PC-3 (cell line): Measurements from ENCODE around the gene HOXD10. TPM values are rescaled to one million over a fixed set of nuclear protein-coding genes. Genes with fewer than 3 reads are reported as not detected.

Experiments used
- ATAC-seq: fragments of 200-7000 bp; cut with Tn5 transposase; 2 replicates; pipeline ENCODE4 v1.9.1; 2020; ENCODE audit warnings: mild to moderate bottlenecking, moderate library complexity
- BruUV-seq: library from RNA; stranded (reverse); fragments of 400-500 nt; replicated peaks from 2 replicates; lab custom pipeline; 2021; lab: Mats Ljungman, UMichigan
- CTCF ChIA-PET: fragments of 300-600 bp; sonication (Branson Sonifier 250); formaldehyde crosslinking; loops from one replicate; lab custom pipeline; 2022; ENCODE audit warnings: antibody characterized with exemption; lab: Charles Lee
- POLR2A ChIA-PET: fragments of 300-600 bp; sonication (Branson Sonifier 250); formaldehyde crosslinking; loops from one replicate; lab custom pipeline; 2022; ENCODE audit warnings: antibody characterized with exemption; ENCODE audit not compliant: unreplicated experiment; lab: Charles Lee
- DNase-seq: peaks from one replicate; pipeline ENCODE4 v3.0.0-alpha.2; 2015
- H2AFZ ChIP-seq: fragments of 300-600 bp; sonication (generic); 2 replicates; pipeline ENCODE4 v1.6.0; 2016; ENCODE audit warnings: antibody characterized with exemption, low read length
- H3F3A ChIP-seq: fragments of 300-600 bp; sonication (generic); one replicate; pipeline ENCODE4 v1.6.0; 2017; ENCODE audit warnings: antibody characterized with exemption, low read length, control low read depth, mild to moderate bottlenecking; ENCODE audit not compliant: unreplicated experiment
- H3K27ac ChIP-seq: fragments of 300-600 bp; sonication (generic); 2 replicates; pipeline ENCODE4 v1.5.1; 2016; ENCODE audit warnings: mild to moderate bottlenecking, low read length
- H3K27me3 ChIP-seq: fragments of 300-600 bp; sonication (generic); 2 replicates; pipeline ENCODE4 v1.6.1; 2016; ENCODE audit warnings: low read length, mixed read lengths
- H3K36me3 ChIP-seq: fragments of 300-600 bp; sonication (generic); 2 replicates; pipeline ENCODE4 v1.6.1; 2016; ENCODE audit warnings: low read depth, mixed run types, low read length, mixed read lengths
- H3K4me1 ChIP-seq: fragments of 300-600 bp; sonication (generic); 2 replicates; pipeline ENCODE4 v1.5.1; 2016; ENCODE audit warnings: low read length; ENCODE audit not compliant: insufficient read depth
- H3K4me2 ChIP-seq: fragments of 300-600 bp; sonication (generic); 2 replicates; pipeline ENCODE4 v1.6.0; 2016; ENCODE audit warnings: low read length
- H3K4me3 ChIP-seq: fragments of 300-600 bp; sonication (generic); 2 replicates; pipeline ENCODE4 v1.5.1; 2016; ENCODE audit warnings: mild to moderate bottlenecking, low read length, mixed read lengths
- H3K79me2 ChIP-seq: fragments of 300-600 bp; sonication (generic); 2 replicates; pipeline ENCODE4 v1.6.1; 2017; ENCODE audit warnings: low read length, mixed read lengths
- H3K9ac ChIP-seq: fragments of 300-600 bp; sonication (generic); 2 replicates; pipeline ENCODE4 v1.6.0; 2016; ENCODE audit warnings: mild to moderate bottlenecking, low read length
- H3K9me2 ChIP-seq: fragments of 300-600 bp; sonication (generic); replicated peaks from 2 replicates; pipeline ENCODE4 v1.6.1; 2016; ENCODE audit warnings: mixed run types, low read length, mixed read lengths
- H3K9me3 ChIP-seq: fragments of 300-600 bp; sonication (generic); 2 replicates; pipeline ENCODE4 v1.6.1; 2016; ENCODE audit warnings: low read length, mixed read lengths
- H4K20me1 ChIP-seq: fragments of 300-600 bp; sonication (generic); 2 replicates; pipeline ENCODE4 v1.6.1; 2016; ENCODE audit warnings: low read length, mixed read lengths
- EZH2 ChIP-seq: fragments of 300-600 bp; sonication (generic); IDR thresholded peaks from one replicate; pipeline ENCODE4 v1.6.1; 2017; ENCODE audit warnings: antibody characterized with exemption, mild to moderate bottlenecking, low read length; ENCODE audit not compliant: unreplicated experiment
- EZH2phosphoT487 ChIP-seq: fragments of 300-600 bp; sonication (generic); IDR thresholded peaks from 2 replicates; pipeline ENCODE4 v1.6.1; 2018; ENCODE audit warnings: mild to moderate bottlenecking, antibody characterized with exemption, low read length, borderline replicate concordance
- intact Hi-C: fragments of 100-400 bp; cut with micrococcal nuclease; formaldehyde crosslinking; loops from 2 replicates; pipeline ENCODE4 v1.9.0; 2023
- total RNA-seq: library from RNA; depleted of rRNA; stranded (reverse); fragments of >200 nt; gene quantifications from 2 replicates; pipeline ENCODE4 v1.2.3, GENCODE V29; 2014
- TF ChIP-seq, protein P1 (sequence below): fragments of 300-600 bp; sonication (generic); conservative IDR thresholded peaks from 2 replicates; pipeline ENCODE4 v1.5.1; 2017; ENCODE audit warnings: antibody characterized with exemption, low read depth, mild to moderate bottlenecking, low read length

Gene HOXD10
- total RNA-seq, 1 experiment from 2014 or later = not detected

DNA sequence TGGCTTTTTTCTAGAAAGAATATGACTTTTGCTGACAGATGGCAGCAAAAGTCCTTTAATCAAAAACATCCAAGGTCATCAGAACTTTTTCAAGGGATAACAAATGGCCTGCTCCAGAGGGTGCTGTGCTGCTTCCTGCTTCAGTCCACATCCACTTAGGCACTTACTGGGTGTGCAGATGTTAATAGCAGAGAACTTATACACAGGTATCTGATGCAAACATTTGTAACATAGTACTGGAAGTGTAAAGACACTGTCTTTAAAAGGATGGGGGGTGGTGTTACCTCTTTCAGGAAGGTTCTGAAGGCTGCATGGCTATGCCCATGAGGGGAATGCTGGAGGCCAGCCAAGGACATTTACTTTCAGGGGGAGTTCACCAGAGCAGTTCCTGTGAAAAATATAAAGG, 18.5 kb downstream of the HOXD10 start:
- Histone ChIP-seq H4K20me1 (no peaks in the 10 kb centered on the region), H3K27ac (no peak overlapping the region), H3K79me2 (peaks cover 21% of the 10 kb centered on the region), H3K9me2 (no peaks in the 10 kb centered on the region), H3K9ac (no peak overlapping the region), H2AFZ (no peak overlapping the region), H3K36me3 (no peaks in the 10 kb centered on the region), H3K27me3 (no peaks in the 10 kb centered on the region), H3K4me2 (no peak overlapping the region; the same call in 1 of the 2 replicates), H3F3A (peaks cover 4% of the 10 kb centered on the region), H3K4me3 (no peak overlapping the region), H3K9me3 (no peaks in the 10 kb centered on the region), H3K4me1 (peaks cover 27% of the 10 kb centered on the region)
- intact Hi-C loops = no loop called here
- no TSS peak for BruUV-seq
- TF ChIP-seq EZH2phosphoT487 (no peak), EZH2 (no peak)
- TF ChIP-seq, protein P1, sequence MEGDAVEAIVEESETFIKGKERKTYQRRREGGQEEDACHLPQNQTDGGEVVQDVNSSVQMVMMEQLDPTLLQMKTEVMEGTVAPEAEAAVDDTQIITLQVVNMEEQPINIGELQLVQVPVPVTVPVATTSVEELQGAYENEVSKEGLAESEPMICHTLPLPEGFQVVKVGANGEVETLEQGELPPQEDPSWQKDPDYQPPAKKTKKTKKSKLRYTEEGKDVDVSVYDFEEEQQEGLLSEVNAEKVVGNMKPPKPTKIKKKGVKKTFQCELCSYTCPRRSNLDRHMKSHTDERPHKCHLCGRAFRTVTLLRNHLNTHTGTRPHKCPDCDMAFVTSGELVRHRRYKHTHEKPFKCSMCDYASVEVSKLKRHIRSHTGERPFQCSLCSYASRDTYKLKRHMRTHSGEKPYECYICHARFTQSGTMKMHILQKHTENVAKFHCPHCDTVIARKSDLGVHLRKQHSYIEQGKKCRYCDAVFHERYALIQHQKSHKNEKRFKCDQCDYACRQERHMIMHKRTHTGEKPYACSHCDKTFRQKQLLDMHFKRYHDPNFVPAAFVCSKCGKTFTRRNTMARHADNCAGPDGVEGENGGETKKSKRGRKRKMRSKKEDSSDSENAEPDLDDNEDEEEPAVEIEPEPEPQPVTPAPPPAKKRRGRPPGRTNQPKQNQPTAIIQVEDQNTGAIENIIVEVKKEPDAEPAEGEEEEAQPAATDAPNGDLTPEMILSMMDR = no peak; the same call in 1 of the 2 replicates
- POLR2A ChIA-PET = no interaction called here
- CTCF ChIA-PET = no interaction called here
- peak; percentile 28 for DNase-seq
- ATAC-seq = peak; percentile 10; the same call in 1 of the 2 replicates

DNA sequence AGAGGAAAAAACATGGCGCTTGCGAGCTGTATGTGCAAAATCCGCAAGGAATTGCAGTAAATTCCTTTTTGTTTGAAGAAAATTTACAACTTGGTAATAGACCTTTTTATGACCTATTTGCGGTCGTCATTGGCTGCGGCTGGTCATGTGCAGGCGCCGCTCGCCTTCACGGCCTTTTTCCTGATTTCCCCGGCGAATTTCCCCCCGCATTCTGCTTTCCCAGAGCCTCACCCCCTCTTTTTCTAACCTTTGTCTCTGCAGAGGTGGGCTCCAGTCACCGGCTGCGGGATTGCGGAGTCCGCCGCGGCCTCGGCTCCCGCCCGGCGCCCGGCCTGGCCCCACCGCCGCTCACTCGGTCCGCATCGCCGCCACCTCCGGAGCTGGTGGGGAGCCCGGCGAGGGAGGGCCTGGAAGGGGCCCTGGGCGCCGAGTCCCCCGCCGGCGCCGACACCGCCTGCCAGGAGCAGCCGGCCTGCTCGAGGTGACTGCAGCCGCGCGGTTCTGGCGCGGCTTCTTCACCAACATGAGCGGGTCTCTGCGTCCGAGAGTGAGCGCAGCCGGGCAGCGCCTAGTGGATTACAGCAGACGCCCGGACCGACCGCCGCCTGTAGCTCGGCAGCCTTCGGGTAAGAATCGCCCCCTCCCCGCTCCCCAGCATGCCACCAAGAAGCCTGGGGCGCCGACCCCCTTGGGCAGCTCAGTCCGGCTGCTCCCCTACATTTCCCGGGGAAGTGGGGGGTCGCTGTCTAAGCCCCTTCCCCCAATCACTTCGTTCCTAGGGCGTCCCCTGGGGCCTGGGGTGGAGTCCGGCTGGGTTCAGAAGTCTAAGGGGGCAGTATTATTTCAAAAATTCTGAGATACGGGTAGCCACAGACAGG, 20.0 kb downstream of the HOXD10 start:
- intact Hi-C loops = loop anchor here (2.0 kb wide), 2 partner anchors 132 to 310 kb away; partner anchors contain the start of gene MTX2
- CTCF ChIA-PET = interaction anchor here (0.6 to 1.1 kb wide), 4 partner anchors 418 to 1061 kb away, joined by 3 read pairs; no protein-coding TSS in a partner anchor
- no peaks in the 10 kb centered on the region for H3K27me3 ChIP-seq
- peak; percentile 54 for ATAC-seq
- no peaks in the 10 kb centered on the region for H3K36me3 ChIP-seq
- no peaks in the 10 kb centered on the region for H4K20me1 ChIP-seq
- no peaks in the 10 kb centered on the region for H3K9me3 ChIP-seq
- no peaks in the 10 kb centered on the region for H3K9me2 ChIP-seq
- peak overlapping the region; percentile 91 for H3K4me3 ChIP-seq
- H2AFZ ChIP-seq = peak overlapping the region; percentile 90
- H3K27ac ChIP-seq = peak overlapping the region; percentile 15
- POLR2A ChIA-PET = interaction anchor here (0.5 to 0.6 kb wide), 3 partner anchors 399 to 650 kb away, joined by 3 to 4 read pairs (median 4); no protein-coding TSS in a partner anchor
- peaks cover 4% of the 10 kb centered on the region for H3F3A ChIP-seq
- BruUV-seq = no TSS peak
- TF ChIP-seq EZH2phosphoT487 (no peak), EZH2 (no peak)
- TF ChIP-seq, protein P1 = no peak; the same call in 1 of the 2 replicates
- DNase-seq = peak; percentile 56
- peak overlapping the region; percentile 94 for H3K4me2 ChIP-seq
- H3K9ac ChIP-seq = peak overlapping the region; percentile 73
- H3K79me2 ChIP-seq = peaks cover 21% of the 10 kb centered on the region
- H3K4me1 ChIP-seq = peaks cover 18% of the 10 kb centered on the region
